ENCODE data around the gene RAD51AP2. TPM values are rescaled to one million over a fixed set of nuclear protein-coding genes. Genes with fewer than 3 reads are reported as not detected.

RAD51AP2 gene
- total and polyA plus RNA-seq, 2 of the 8 experiments (the other 6 are each of a cell fraction or from before 2014, with no cell fraction given): 0.02 to 0.20 TPM

- no peak for TF ChIP-seq CHD7 (IDR thresholded peaks at IDR 0.05; ENCODE audit: insufficient replicate concordance, low read length)
Observed at GRCh38 chr2:17536416-17536815, 18.2 kb upstream of the RAD51AP2 start (continued).

All from H1 (cell line).